Lower leg skin (tissue), 3 donors: ENCODE measurements around the gene ZNF488.

ENCODE experiments used
- POLR2A ChIP-seq, 2 donors: fragments of 450-650 bp; IDR thresholded peaks; one replicate each; pipeline ENCODE4 v1.6.1; 2016 to 2017; ENCODE audit warnings: antibody characterized with exemption in 2 of 2, mild to moderate bottlenecking in 1 of 2, moderate library complexity in 1 of 2
- TF ChIP-seq, protein P1 (sequence below), 3 donors: fragments of 450-650 bp; IDR thresholded peaks; one replicate each; pipeline ENCODE4 v1.5.1; 2016; ENCODE audit warnings: antibody characterized with exemption in 3 of 3, mild to moderate bottlenecking in 3 of 3, moderate library complexity in 2 of 3

DNA sequence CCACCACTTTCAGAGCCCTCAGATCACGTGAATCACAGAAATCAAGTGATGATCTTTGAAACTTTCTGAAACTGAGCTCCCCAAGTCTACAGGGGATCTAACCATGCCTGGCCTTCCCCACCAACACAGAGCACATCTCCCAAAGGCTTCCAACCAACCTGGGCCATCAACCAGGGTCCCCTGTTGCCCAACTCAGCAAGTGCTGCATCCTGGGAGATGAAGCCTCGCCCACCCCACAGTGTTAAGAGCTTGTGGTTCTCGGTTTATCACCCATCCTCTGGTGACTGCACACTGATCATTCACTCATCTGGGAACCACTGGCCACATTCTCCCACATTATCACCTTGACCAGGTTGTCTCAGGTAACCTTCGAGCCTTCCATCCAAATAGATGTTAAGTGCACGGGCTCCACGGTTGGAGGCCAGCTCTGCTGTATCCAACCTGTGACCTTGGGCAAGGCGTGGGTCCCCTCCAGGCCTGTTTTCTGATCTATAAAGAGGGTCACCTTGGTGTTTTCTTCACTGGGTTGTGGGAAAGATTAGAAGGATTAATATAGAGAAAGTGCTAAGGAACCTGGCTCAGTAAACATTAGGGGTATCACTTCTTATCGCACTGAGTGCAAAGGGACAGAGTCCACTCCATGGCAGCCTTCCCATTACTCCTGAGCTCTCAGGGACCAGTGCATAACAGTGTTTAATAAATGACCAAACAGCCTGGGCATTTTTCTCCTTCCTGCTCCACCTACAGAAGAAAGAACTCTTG lies 3.6 kb downstream of the ZNF488 start:
- TF ChIP-seq, protein P1, sequence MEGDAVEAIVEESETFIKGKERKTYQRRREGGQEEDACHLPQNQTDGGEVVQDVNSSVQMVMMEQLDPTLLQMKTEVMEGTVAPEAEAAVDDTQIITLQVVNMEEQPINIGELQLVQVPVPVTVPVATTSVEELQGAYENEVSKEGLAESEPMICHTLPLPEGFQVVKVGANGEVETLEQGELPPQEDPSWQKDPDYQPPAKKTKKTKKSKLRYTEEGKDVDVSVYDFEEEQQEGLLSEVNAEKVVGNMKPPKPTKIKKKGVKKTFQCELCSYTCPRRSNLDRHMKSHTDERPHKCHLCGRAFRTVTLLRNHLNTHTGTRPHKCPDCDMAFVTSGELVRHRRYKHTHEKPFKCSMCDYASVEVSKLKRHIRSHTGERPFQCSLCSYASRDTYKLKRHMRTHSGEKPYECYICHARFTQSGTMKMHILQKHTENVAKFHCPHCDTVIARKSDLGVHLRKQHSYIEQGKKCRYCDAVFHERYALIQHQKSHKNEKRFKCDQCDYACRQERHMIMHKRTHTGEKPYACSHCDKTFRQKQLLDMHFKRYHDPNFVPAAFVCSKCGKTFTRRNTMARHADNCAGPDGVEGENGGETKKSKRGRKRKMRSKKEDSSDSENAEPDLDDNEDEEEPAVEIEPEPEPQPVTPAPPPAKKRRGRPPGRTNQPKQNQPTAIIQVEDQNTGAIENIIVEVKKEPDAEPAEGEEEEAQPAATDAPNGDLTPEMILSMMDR (IDR thresholded peaks at IDR 0.05), result no peak
- no peak for TF ChIP-seq POLR2A (IDR thresholded peaks at IDR 0.05)
